K562 treated with DMSO at 1 percent for 48 hours (cell line): ENCODE data around the gene RAI14. TPM values are rescaled to one million over a fixed set of nuclear protein-coding genes. Genes with fewer than 3 reads are reported as not detected.

Source experiments
- total RNA-seq: library from RNA; unstranded; fragments of 300-600 nt; gene quantifications from 2 replicates; pipeline ENCODE4 v1.2.3, GENCODE V29; 2022; ENCODE audit warnings: low replicate concordance; ENCODE audit errors: extremely low read depth

RAI14 gene
- total RNA-seq: not detected in 2 replicates

DNA sequence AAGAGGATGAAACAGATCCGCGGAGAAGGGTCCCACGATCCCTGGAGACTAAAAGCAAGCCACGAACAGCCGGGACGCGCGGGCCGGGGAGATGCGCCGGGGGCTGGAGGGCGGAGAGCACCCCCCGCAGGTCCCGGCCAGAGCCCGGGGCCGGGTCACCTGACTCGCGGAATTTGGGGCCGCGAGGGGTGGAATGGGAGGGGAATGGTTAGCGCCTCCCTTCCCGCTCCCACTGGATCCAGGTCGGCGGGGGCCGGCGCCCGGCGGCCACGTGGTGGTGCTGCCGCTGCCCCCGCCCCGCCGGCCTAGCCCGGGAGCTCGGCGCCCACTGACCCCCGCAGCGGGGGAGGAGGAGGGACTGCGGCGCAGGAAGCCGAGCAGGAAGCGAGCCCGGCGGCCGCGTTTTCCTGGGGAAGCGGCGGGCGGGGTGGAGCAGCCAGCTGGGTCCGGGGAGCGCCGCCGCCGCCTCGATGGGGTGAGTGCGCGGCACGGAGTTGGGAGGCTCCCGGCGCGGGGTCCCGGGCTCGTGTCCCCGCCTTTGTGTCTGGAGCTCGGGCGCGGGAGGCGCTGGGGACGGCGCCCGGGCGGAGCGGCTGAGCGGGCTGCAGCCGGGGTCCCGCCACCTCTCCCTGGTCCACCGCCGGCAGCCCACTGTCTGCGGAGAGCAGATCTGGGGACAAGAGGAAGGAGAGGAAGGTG lies at the start of gene RAI14:
TSS of gene RAI14 (plus strand) at position 328 of the 699 bp plus-strand sequence. CDS start 30,592 bp downstream, outside the sequence.

DNA sequence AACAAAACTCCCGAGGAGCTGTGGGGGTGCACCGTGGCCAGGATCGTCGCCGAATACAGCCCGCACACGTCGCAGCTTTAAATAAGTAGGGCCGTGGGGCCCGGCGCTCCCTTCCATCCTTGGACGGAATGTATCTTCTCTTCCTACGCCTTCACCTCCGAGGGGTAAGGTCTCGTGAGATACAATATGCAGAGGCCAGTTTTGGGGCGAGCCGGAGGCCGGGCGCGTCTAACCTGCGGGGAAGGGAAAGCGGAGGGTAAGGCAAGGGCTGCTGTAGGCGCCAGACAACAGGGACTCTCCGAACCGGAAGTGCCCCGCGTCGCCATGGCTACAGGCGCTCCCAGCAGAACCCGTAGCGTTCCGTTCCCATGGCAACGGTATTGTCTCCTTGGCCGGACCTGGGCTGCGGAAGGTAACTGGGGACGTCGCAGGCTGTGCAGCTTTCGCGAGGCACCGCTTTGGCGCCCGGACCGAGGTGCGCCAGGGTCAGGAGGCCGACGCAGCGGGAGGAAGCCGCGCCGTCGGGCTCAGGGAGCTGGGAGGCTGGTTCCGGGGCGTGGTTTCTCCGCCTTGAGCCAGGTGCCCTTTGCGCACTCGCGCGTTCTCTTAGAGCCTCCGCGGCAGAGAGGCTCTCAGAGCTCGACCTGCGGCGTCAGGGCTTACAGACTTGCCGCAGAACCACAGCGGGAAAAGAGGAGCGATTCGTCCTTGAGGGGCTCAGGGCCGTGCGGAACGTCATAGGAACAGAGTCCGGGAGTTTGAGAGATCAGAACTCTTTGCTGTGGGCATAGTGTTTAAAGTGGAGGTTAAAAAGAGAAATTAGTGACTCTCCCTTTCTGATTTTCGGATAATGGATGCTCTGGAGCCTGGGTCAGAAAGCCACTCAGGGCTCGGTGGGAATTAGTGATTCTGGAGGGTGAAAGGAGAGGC lies 182.9 kb downstream of the RAI14 start, which contains the start of gene TTC23L:
TSS of gene TTC23L (plus strand) at position 380 of the 930 bp plus-strand sequence. CDS start 1,508 bp downstream, outside the sequence.

Other genes starting within 250 kb of the RAI14 start
- not detected in 2 replicates for gene TTC23L, start 182.8 kb downstream of the RAI14 start, total RNA-seq